Nephron progenitor cell (in vitro differentiated cells): ENCODE data around the gene AFF1.

Experiments
- DNase-seq: peaks from one replicate; pipeline ENCODE4 v3.0.0; 2021
- H3K27ac Mint-ChIP-seq: 2 replicates; pipeline ENCODE4 v1.8.0; 2021; ENCODE audit warnings: mild to moderate bottlenecking, moderate library complexity, mixed read lengths
- H3K27me3 Mint-ChIP-seq: 2 replicates; pipeline ENCODE4 v1.8.0; 2021; ENCODE audit warnings: mild to moderate bottlenecking, low read depth, mixed read lengths; ENCODE audit not compliant: poor library complexity
- H3K36me3 Mint-ChIP-seq: 2 replicates; pipeline ENCODE4 v1.8.0; 2021; ENCODE audit warnings: low read depth, mixed read lengths
- H3K4me1 Mint-ChIP-seq: 2 replicates; pipeline ENCODE4 v1.8.0; 2021; ENCODE audit warnings: mixed read lengths
- H3K4me3 Mint-ChIP-seq: 2 replicates; pipeline ENCODE4 v1.8.0; 2021; ENCODE audit warnings: mild to moderate bottlenecking, moderate library complexity, mixed read lengths
- H3K9me3 Mint-ChIP-seq: 2 replicates; pipeline ENCODE4 v1.8.0; 2021; ENCODE audit warnings: mild to moderate bottlenecking, moderate library complexity, mixed read lengths
- CTCF ChIP-seq: fragments of 200-600 bp; sonication (generic); IDR thresholded peaks from 2 replicates; pipeline ENCODE4 v1.5.0; 2021; ENCODE audit warnings: antibody characterized with exemption

Gene AFF1

GRCh38 chr4:87014284-87014782, 79.5 kb downstream of the AFF1 start:
- peak overlapping the region; percentile 28 for H3K4me3 Mint-ChIP-seq
- H3K27ac Mint-ChIP-seq: peak overlapping the region; percentile 79
- H3K36me3 Mint-ChIP-seq: peaks cover 4% of the 10 kb centered on the region
- no peaks in the 10 kb centered on the region for H3K9me3 Mint-ChIP-seq
- H3K4me1 Mint-ChIP-seq: peaks cover 98% of the 10 kb centered on the region
- H3K27me3 Mint-ChIP-seq: no peaks in the 10 kb centered on the region
- TF ChIP-seq CTCF: no peak
- no peak for DNase-seq

GRCh38 chr4:87015416-87015815, 80.6 kb downstream of the AFF1 start:
- no peak for DNase-seq
- Mint-ChIP-seq H3K4me3 (no peak overlapping the region), H3K4me1 (peaks cover 92% of the 10 kb centered on the region), H3K9me3 (no peaks in the 10 kb centered on the region), H3K27ac (peak overlapping the region; percentile 94), H3K36me3 (peaks cover 14% of the 10 kb centered on the region), H3K27me3 (no peaks in the 10 kb centered on the region)
- no peak for TF ChIP-seq CTCF

- Mint-ChIP-seq H3K4me3 (no peak overlapping the region), H3K4me1 (peaks cover 72% of the 10 kb centered on the region), H3K9me3 (no peaks in the 10 kb centered on the region), H3K27ac (no peak overlapping the region), H3K27me3 (no peaks in the 10 kb centered on the region), H3K36me3 (peaks cover 21% of the 10 kb centered on the region)
- no peak for TF ChIP-seq CTCF
- no peak for DNase-seq
Measured at GRCh38 chr4:87017580-87018342, 83.0 kb downstream of the AFF1 start.

- Mint-ChIP-seq H3K36me3 (peaks cover 21% of the 10 kb centered on the region), H3K4me1 (peaks cover 66% of the 10 kb centered on the region), H3K9me3 (no peaks in the 10 kb centered on the region), H3K4me3 (no peak overlapping the region), H3K27me3 (no peaks in the 10 kb centered on the region), H3K27ac (no peak overlapping the region)
- TF ChIP-seq CTCF: no peak
- DNase-seq: no peak
Measured at GRCh38 chr4:87018753-87019152, 83.9 kb downstream of the AFF1 start.

- H3K36me3 Mint-ChIP-seq: peaks cover 21% of the 10 kb centered on the region
- no peak for DNase-seq
- H3K4me3 Mint-ChIP-seq: no peak overlapping the region
- H3K9me3 Mint-ChIP-seq: no peaks in the 10 kb centered on the region
- H3K27me3 Mint-ChIP-seq: no peaks in the 10 kb centered on the region
- no peak for TF ChIP-seq CTCF
- peaks cover 66% of the 10 kb centered on the region for H3K4me1 Mint-ChIP-seq
- peak overlapping the region; percentile 52 for H3K27ac Mint-ChIP-seq
Measured at GRCh38 chr4:87019246-87019791, 84.5 kb downstream of the AFF1 start.
